Activated CD8-positive, alpha-beta memory T cell treated with anti-CD3 and anti-CD28 coated beads for 24 hours (primary cell): ENCODE data around the gene TSPAN12.

Source experiments
- DNase-seq: peaks from one replicate; pipeline ENCODE4 v3.0.0-alpha.2; 2020

Gene TSPAN12

GRCh38 chr7:120841608-120842007 is 16.3 kb downstream of the TSPAN12 start:
- DNase-seq = no peak

GRCh38 chr7:120838281-120838682 is 19.7 kb downstream of the TSPAN12 start:
- DNase-seq = no peak

- no peak for DNase-seq
These were observed 20.3 kb downstream of the TSPAN12 start for GRCh38 chr7:120837599-120837998.

GRCh38 chr7:120836556-120837115 is 21.3 kb downstream of the TSPAN12 start:
- no peak for DNase-seq

GRCh38 chr7:120834726-120835125 is 23.2 kb downstream of the TSPAN12 start:
- DNase-seq = no peak

- DNase-seq = no peak
These were observed 24.4 kb downstream of the TSPAN12 start for GRCh38 chr7:120833546-120833945.

GRCh38 chr7:120832803-120833202 is 25.1 kb downstream of the TSPAN12 start:
- no peak for DNase-seq

- no peak for DNase-seq
These were observed 26.7 kb downstream of the TSPAN12 start for GRCh38 chr7:120831260-120831659.

- no peak for DNase-seq
These were observed 28.5 kb downstream of the TSPAN12 start for GRCh38 chr7:120829487-120829886.

- no peak for DNase-seq
These were observed 29.4 kb downstream of the TSPAN12 start for GRCh38 chr7:120828528-120828927.

GRCh38 chr7:120827371-120828118 is 30.4 kb downstream of the TSPAN12 start:
- DNase-seq = no peak

- DNase-seq = no peak
These were observed 32.4 kb downstream of the TSPAN12 start for GRCh38 chr7:120825576-120825975.

GRCh38 chr7:120825152-120825551 is 32.8 kb downstream of the TSPAN12 start:
- DNase-seq = no peak

- no peak for DNase-seq
These were observed 38.1 kb downstream of the TSPAN12 start for GRCh38 chr7:120819861-120820260.

- no peak for DNase-seq
These were observed 40.1 kb downstream of the TSPAN12 start for GRCh38 chr7:120817851-120818250.

- no peak for DNase-seq
These were observed 43.5 kb downstream of the TSPAN12 start for GRCh38 chr7:120814253-120814939.

- no peak for DNase-seq
These were observed 44.2 kb downstream of the TSPAN12 start for GRCh38 chr7:120813546-120814252.

- no peak for DNase-seq
These were observed 44.9 kb downstream of the TSPAN12 start for GRCh38 chr7:120813089-120813488.

- no peak for DNase-seq
These were observed 48.7 kb downstream of the TSPAN12 start for GRCh38 chr7:120809260-120809659.

- no peak for DNase-seq
These were observed 50.6 kb downstream of the TSPAN12 start for GRCh38 chr7:120807390-120807789.

GRCh38 chr7:120806669-120807068 is 51.3 kb downstream of the TSPAN12 start:
- DNase-seq = no peak

- DNase-seq = peak; percentile 62
These were observed 52.1 kb downstream of the TSPAN12 start for GRCh38 chr7:120805636-120806388.

GRCh38 chr7:120802751-120803150 is 55.2 kb downstream of the TSPAN12 start:
- no peak for DNase-seq
